Neural cell (in vitro differentiated cells): ENCODE measurements around the gene GPHN. TPM values are rescaled to one million over a fixed set of nuclear protein-coding genes. Genes with fewer than 3 reads are reported as not detected.

Source experiments
- H2AFZ ChIP-seq: fragments of 200-600, 300-800 bp; sonication (generic), shearing (Covaris generic); 2 replicates; pipeline ENCODE4 v1.6.0; 2014; ENCODE audit warnings: low read depth, mild to moderate bottlenecking, antibody characterized with exemption, low read length, moderate library complexity
- H3F3A ChIP-seq: fragments of 200-600 bp; shearing (Covaris generic); 2 replicates; pipeline ENCODE4 v1.6.1; 2016; ENCODE audit warnings: mild to moderate bottlenecking, moderate library complexity, mixed read lengths, antibody characterized with exemption, low read length; ENCODE audit not compliant: insufficient read depth, poor library complexity, severe bottlenecking
- H3K27ac ChIP-seq: fragments of 200-600, 300-800 bp; sonication (generic), shearing (Covaris generic); 2 replicates; pipeline ENCODE4 v1.5.1; 2014; ENCODE audit warnings: mild to moderate bottlenecking, low read length, moderate library complexity
- H3K27me3 ChIP-seq: fragments of 300-800, 200-600 bp; sonication (generic), shearing (Covaris generic); 2 replicates; pipeline ENCODE4 v1.6.0; 2014; ENCODE audit warnings: mild to moderate bottlenecking, low read depth, low read length, moderate library complexity; ENCODE audit not compliant: insufficient read depth
- H3K36me3 ChIP-seq: fragments of 300-800, 200-600 bp; sonication (generic), shearing (Covaris generic); 2 replicates; pipeline ENCODE4 v1.5.1; 2014; ENCODE audit warnings: mild to moderate bottlenecking, antibody characterized with exemption, low read length, moderate library complexity; ENCODE audit not compliant: insufficient read depth
- H3K4me2 ChIP-seq: fragments of 300-800, 200-600 bp; sonication (generic), shearing (Covaris generic); 2 replicates; pipeline ENCODE4 v1.6.0; 2014; ENCODE audit warnings: mild to moderate bottlenecking, low read length
- H3K4me3 ChIP-seq: fragments of 300-800, 200-600 bp; sonication (generic), shearing (Covaris generic); 2 replicates; pipeline ENCODE4 v1.5.1; 2014; ENCODE audit warnings: mild to moderate bottlenecking, low read length, moderate library complexity
- H3K79me2 ChIP-seq: fragments of 200-600 bp; shearing (Covaris generic); replicated peaks from 2 replicates; pipeline ENCODE4 v1.6.0; 2014; ENCODE audit warnings: mild to moderate bottlenecking, low read length, moderate library complexity; ENCODE audit not compliant: insufficient read depth
- H3K9ac ChIP-seq: fragments of 300-800, 200-600 bp; sonication (generic), shearing (Covaris generic); 2 replicates; pipeline ENCODE4 v1.6.1; 2016; ENCODE audit warnings: mild to moderate bottlenecking, low read length, mixed read lengths
- H3K9me2 ChIP-seq: fragments of 200-600 bp; shearing (Covaris generic); 2 replicates; pipeline ENCODE4 v1.6.1; 2016; ENCODE audit warnings: mild to moderate bottlenecking, low read length, mixed read lengths; ENCODE audit not compliant: insufficient read depth
- H3K9me3 ChIP-seq: fragments of 200-600, 300-800 bp; sonication (generic), shearing (Covaris generic); 2 replicates; pipeline ENCODE4 v1.6.1; 2016; ENCODE audit warnings: mild to moderate bottlenecking, mixed run types, low read length, moderate library complexity, mixed read lengths
- H4K20me1 ChIP-seq: fragments of 200-600 bp; shearing (Covaris generic); 2 replicates; pipeline ENCODE4 v1.6.1; 2016; ENCODE audit warnings: mild to moderate bottlenecking, mixed run types; ENCODE audit not compliant: insufficient read depth
- EP300 ChIP-seq: fragments of 450-650 bp; conservative IDR thresholded peaks from 2 replicates; pipeline ENCODE4 v1.6.1; 2014; ENCODE audit warnings: antibody characterized with exemption, mild to moderate bottlenecking, moderate library complexity; ENCODE audit not compliant: poor library complexity, severe bottlenecking
- EZH2 ChIP-seq: fragments of 200-600, 300-800 bp; shearing (Covaris generic), sonication (generic); IDR thresholded peaks from 2 replicates; pipeline ENCODE4 v1.6.1; 2014; ENCODE audit warnings: antibody characterized with exemption, low read length, borderline replicate concordance, mild to moderate bottlenecking; ENCODE audit not compliant: insufficient read depth, poor library complexity, severe bottlenecking
- MXI1 ChIP-seq: fragments of 450-650 bp; conservative IDR thresholded peaks from 2 replicates; pipeline ENCODE4 v1.6.1; 2014; ENCODE audit warnings: antibody characterized with exemption, mild to moderate bottlenecking; ENCODE audit not compliant: poor library complexity, severe bottlenecking
- POLR2AphosphoS5 ChIP-seq: IDR thresholded peaks from 2 replicates; pipeline ENCODE4 v1.6.1; 2012
- RAD21 ChIP-seq: fragments of 450-650 bp; conservative IDR thresholded peaks from 2 replicates; pipeline ENCODE4 v1.6.1; 2014; ENCODE audit warnings: antibody characterized with exemption, mild to moderate bottlenecking, moderate library complexity
- SMC3 ChIP-seq: fragments of 450-650 bp; conservative IDR thresholded peaks from 2 replicates; pipeline ENCODE4 v1.6.1; 2014; ENCODE audit warnings: antibody characterized with exemption, mild to moderate bottlenecking, moderate library complexity; ENCODE audit not compliant: poor library complexity
- TAF1 ChIP-seq: IDR thresholded peaks from 2 replicates; pipeline ENCODE4 v1.6.1; 2012; ENCODE audit warnings: low read depth
- polyA plus RNA-seq: library from polyadenylated mRNA; depleted of rRNA; stranded (reverse); fragments of >200 nt; gene quantifications from 2 replicates; pipeline ENCODE4 v1.2.3, GENCODE V29; 2014
- TF ChIP-seq, protein P1 (sequence below): IDR thresholded peaks from 2 replicates; pipeline ENCODE4 v1.6.1; 2012; ENCODE audit warnings: borderline replicate concordance
- TF ChIP-seq, protein P2 (sequence below): fragments of 450-650 bp; IDR thresholded peaks from 2 replicates; pipeline ENCODE4 v1.5.1; 2014; ENCODE audit warnings: antibody characterized with exemption, mild to moderate bottlenecking, moderate library complexity; ENCODE audit not compliant: poor library complexity, severe bottlenecking

GPHN gene
- polyA plus RNA-seq, 1 donor from 2014 or later = 135 TPM

DNA sequence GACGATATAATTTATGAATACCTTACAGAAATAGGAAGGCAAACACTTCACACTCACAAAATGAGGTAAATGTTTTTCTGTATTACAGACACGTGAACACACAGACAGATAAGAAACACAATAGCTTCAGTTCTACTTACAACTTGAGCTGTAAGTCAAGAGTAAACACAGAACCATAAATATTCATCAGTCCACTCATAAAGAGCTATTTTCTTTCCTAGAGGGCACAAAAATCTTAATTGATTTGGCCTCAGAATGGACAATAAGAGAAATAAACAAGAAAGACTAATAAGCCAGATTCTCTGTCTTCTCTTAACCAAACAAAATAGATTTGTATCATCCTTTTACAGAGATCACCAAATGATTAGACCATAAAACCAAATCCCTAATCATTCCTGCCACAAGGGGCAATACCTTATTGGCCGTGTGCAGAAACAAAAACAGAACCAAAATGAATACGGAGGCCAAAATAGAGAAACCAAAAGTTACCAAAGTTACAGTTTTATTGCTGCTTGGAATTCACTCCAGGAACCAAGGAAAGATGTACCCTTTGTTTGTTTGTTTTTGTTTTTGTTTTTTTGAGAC lies 643.2 kb downstream of the GPHN start:
- H3K4me3 ChIP-seq = no peak overlapping the region
- H4K20me1 ChIP-seq = no peaks in the 10 kb centered on the region
- no peaks in the 10 kb centered on the region for H3K9me3 ChIP-seq
- H3K36me3 ChIP-seq = no peaks in the 10 kb centered on the region
- H3K27me3 ChIP-seq = no peaks in the 10 kb centered on the region
- no peaks in the 10 kb centered on the region for H3F3A ChIP-seq
- H3K79me2 ChIP-seq = no peaks in the 10 kb centered on the region
- no peak overlapping the region for H3K9ac ChIP-seq
- TF ChIP-seq EZH2 (no peak), MXI1 (no peak), EP300 (no peak), TAF1 (no peak), SMC3 (no peak), POLR2AphosphoS5 (no peak), RAD21 (no peak)
- TF ChIP-seq, protein P1, sequence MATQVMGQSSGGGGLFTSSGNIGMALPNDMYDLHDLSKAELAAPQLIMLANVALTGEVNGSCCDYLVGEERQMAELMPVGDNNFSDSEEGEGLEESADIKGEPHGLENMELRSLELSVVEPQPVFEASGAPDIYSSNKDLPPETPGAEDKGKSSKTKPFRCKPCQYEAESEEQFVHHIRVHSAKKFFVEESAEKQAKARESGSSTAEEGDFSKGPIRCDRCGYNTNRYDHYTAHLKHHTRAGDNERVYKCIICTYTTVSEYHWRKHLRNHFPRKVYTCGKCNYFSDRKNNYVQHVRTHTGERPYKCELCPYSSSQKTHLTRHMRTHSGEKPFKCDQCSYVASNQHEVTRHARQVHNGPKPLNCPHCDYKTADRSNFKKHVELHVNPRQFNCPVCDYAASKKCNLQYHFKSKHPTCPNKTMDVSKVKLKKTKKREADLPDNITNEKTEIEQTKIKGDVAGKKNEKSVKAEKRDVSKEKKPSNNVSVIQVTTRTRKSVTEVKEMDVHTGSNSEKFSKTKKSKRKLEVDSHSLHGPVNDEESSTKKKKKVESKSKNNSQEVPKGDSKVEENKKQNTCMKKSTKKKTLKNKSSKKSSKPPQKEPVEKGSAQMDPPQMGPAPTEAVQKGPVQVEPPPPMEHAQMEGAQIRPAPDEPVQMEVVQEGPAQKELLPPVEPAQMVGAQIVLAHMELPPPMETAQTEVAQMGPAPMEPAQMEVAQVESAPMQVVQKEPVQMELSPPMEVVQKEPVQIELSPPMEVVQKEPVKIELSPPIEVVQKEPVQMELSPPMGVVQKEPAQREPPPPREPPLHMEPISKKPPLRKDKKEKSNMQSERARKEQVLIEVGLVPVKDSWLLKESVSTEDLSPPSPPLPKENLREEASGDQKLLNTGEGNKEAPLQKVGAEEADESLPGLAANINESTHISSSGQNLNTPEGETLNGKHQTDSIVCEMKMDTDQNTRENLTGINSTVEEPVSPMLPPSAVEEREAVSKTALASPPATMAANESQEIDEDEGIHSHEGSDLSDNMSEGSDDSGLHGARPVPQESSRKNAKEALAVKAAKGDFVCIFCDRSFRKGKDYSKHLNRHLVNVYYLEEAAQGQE = no peak
- TF ChIP-seq, protein P2, sequence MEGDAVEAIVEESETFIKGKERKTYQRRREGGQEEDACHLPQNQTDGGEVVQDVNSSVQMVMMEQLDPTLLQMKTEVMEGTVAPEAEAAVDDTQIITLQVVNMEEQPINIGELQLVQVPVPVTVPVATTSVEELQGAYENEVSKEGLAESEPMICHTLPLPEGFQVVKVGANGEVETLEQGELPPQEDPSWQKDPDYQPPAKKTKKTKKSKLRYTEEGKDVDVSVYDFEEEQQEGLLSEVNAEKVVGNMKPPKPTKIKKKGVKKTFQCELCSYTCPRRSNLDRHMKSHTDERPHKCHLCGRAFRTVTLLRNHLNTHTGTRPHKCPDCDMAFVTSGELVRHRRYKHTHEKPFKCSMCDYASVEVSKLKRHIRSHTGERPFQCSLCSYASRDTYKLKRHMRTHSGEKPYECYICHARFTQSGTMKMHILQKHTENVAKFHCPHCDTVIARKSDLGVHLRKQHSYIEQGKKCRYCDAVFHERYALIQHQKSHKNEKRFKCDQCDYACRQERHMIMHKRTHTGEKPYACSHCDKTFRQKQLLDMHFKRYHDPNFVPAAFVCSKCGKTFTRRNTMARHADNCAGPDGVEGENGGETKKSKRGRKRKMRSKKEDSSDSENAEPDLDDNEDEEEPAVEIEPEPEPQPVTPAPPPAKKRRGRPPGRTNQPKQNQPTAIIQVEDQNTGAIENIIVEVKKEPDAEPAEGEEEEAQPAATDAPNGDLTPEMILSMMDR = no peak
- H3K9me2 ChIP-seq = no peaks in the 10 kb centered on the region
- H3K27ac ChIP-seq = no peak overlapping the region
- H2AFZ ChIP-seq = no peak overlapping the region
- no peak overlapping the region for H3K4me2 ChIP-seq

DNA sequence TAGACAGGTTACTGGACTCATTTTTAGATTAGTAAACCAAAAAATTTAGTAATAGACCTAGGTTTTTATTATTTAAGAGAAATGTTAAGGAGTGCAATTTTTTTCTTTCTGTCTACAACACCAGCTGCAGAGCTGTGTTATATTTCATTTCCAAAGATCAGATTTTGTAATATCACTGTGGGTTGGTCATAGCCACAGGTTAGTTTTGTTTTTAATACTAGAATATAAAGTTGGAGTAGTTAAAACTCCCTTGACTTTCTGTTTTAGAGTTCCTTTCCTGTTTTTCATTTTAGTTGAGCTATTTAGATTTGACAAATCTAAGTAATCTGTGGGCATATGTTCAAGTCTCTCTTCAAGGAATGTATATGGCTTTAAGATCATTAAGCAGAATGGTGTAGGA lies 650.6 kb downstream of the GPHN start:
- Histone ChIP-seq H3K9ac (no peak overlapping the region), H3K9me2 (no peaks in the 10 kb centered on the region), H3K4me3 (no peak overlapping the region), H2AFZ (no peak overlapping the region), H3K4me2 (no peak overlapping the region), H3K9me3 (no peaks in the 10 kb centered on the region), H3K79me2 (no peaks in the 10 kb centered on the region), H4K20me1 (no peaks in the 10 kb centered on the region), H3K36me3 (no peaks in the 10 kb centered on the region), H3K27ac (no peak overlapping the region), H3K27me3 (no peaks in the 10 kb centered on the region), H3F3A (no peaks in the 10 kb centered on the region)
- TF ChIP-seq SMC3 = no peak
- TF ChIP-seq, protein P2 = no peak
- TF ChIP-seq EZH2 = no peak
- TF ChIP-seq, protein P1 = no peak
- no peak for TF ChIP-seq POLR2AphosphoS5
- TF ChIP-seq RAD21 = no peak
- no peak for TF ChIP-seq TAF1
- no peak for TF ChIP-seq MXI1
- no peak for TF ChIP-seq EP300
